ENCODE data around the gene DYNC1I2. TPM values are rescaled to one million over a fixed set of nuclear protein-coding genes. Genes with fewer than 3 reads are reported as not detected.
A peak's percentile ranks its signal among the peaks of the same experiment; 100 is the strongest.

Gene DYNC1I2
- total and polyA plus RNA-seq, 8 donors: 23.7 to 59.1 (median 36.4) TPM

DNA sequence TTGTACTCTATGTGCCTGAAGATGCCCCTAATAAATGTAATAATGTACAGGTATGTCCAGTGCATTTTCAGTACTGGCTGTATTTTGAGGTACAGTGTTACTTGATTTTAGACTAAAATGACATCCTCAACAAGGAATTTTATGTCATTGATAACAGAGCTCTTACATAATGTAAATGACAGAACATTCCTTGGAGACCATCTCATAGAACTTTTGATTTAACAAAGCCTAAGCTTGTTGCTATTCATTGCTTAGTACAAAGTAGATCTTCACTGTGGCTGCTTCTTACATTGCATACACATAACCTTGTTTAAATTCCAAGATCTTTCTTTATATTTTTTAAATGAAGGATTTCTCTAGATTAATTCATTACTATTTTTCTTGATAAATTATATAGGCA is 24.1 kb downstream of the DYNC1I2 start:
- no peaks in the 10 kb centered on the region for H3K4me1 ChIP-seq
- no peak for TF ChIP-seq CTCF (IDR thresholded peaks at IDR 0.05)
- ATAC-seq (no peak), FAIRE-seq (peak; percentile 5), DNase-seq (no peak)
- H3K27ac ChIP-seq: no peak overlapping the region
- H3K4me3 ChIP-seq: no peak overlapping the region
- intact Hi-C loops (cut with DNase I): no loop called here
- H3K9me3 ChIP-seq: no peaks in the 10 kb centered on the region
- H3K36me3 ChIP-seq: peaks cover 0 to under 1% (median 0%) of the 10 kb centered on the region in 3 donors
- no peaks in the 10 kb centered on the region for H3K27me3 ChIP-seq

DNA sequence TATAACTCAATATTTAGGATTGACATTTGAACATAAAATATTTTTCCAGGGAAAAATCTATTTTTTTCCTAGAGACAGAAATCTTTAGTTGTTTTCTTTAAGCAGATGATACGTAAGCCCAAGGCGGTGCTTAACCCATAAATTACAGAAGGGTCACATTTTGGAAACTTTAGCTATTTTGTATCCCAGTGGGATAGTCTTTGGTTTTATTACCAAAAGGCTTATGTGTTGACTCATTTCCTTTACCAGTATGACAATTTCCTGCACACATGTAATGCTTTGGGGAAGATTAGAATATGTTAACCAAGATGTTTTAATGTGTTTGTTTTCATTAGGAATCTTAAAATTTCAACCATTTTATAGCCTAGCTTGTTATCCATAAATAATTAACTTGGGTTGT is 24.8 kb downstream of the DYNC1I2 start:
- intact Hi-C loops (cut with DNase I): no loop called here
- DNase-seq (no peak), FAIRE-seq (no peak), ATAC-seq (no peak)
- no peak overlapping the region for H3K27ac ChIP-seq
- H3K4me1 ChIP-seq: no peaks in the 10 kb centered on the region
- H3K27me3 ChIP-seq: no peaks in the 10 kb centered on the region
- H3K9me3 ChIP-seq: no peaks in the 10 kb centered on the region
- peaks cover 0 to 2% (median 0%) of the 10 kb centered on the region in 3 donors for H3K36me3 ChIP-seq
- WGBS, 2 donors: 90 to 97% methylated on average over 2 of the region's 2 CpGs
- no peak overlapping the region for H3K4me3 ChIP-seq
- TF ChIP-seq CTCF (IDR thresholded peaks at IDR 0.05): no peak

GRCh38 chr2:171718720-171719119 is 31.5 kb downstream of the DYNC1I2 start:
- Histone ChIP-seq H3K27ac (no peak overlapping the region), H3K4me3 (no peak overlapping the region), H3K36me3 (peaks cover 0 to 10% (median 5%) of the 10 kb centered on the region in 3 donors), H3K27me3 (no peaks in the 10 kb centered on the region), H3K9me3 (no peaks in the 10 kb centered on the region), H3K4me1 (peaks cover 0 to 3% (median 2%) of the 10 kb centered on the region in 3 donors)
- no peak for TF ChIP-seq CTCF (IDR thresholded peaks at IDR 0.05)
- ATAC-seq: no peak
- intact Hi-C loops (cut with DNase I): no loop called here
- no peak for DNase-seq
- WGBS, 2 donors: 94 to 99% methylated on average over 4 of the region's 4 CpGs
- no peak for FAIRE-seq

GRCh38 chr2:171719660-171720059 is 32.4 kb downstream of the DYNC1I2 start:
- no peaks in the 10 kb centered on the region for H3K9me3 ChIP-seq
- H3K27me3 ChIP-seq: no peaks in the 10 kb centered on the region
- no peak overlapping the region for H3K4me3 ChIP-seq
- no peak for FAIRE-seq
- intact Hi-C loops (cut with DNase I): no loop called here
- H3K27ac ChIP-seq: no peak overlapping the region
- no peak for DNase-seq
- no peak for TF ChIP-seq CTCF (IDR thresholded peaks at IDR 0.05)
- peaks cover 0 to 4% (median 3%) of the 10 kb centered on the region in 3 donors for H3K4me1 ChIP-seq
- peaks cover 0 to 10% (median 5%) of the 10 kb centered on the region in 3 donors for H3K36me3 ChIP-seq
- 93 to 95% methylated on average over 3 of the region's 3 CpGs for WGBS, 2 donors
- ATAC-seq: no peak

DNA sequence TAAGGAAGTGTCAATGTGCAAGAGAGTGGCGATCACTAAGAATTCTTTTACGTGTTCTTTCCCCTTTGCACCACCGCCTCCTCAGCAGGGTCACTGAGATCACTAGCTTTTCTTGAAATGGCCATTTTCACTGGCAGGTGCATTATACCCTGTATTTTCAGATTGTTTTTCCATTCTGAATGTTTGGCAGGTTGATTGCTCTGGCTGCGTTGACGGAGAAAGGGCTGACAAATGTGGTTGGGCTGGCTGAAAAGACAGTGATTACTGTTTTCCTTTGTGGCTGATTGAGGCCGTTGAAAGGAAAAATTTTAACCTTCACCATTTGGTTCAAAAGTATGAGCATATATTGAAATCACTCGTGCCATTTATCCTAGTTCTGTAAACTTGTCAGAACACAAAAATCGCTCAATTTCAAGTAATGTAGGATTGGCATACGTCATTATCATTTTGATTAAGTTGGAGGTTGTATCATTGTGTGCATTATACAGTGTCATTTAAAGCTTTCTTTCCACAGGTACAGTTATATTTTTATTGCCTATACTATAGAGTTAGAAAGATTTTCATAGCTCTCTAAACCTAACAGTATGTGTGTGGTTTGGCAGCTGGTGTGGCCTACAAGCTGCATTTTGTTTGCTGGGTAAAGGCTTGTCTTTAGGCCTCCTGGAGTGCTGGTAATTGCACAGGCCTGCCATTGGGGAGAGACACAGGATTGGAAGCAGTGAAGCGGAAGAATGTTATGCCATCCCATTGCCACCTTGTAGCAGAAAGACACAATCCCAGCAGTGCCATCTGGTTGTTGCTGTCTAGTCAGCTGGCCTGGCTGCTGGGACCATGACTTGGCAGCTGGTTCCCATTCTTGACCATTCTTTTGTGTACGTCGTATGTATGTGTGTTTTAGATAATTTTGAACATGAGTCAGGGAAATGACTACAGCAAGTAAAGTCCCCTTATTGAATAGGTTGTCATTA is 36.7 kb downstream of the DYNC1I2 start:
- no peak for TF ChIP-seq CTCF (IDR thresholded peaks at IDR 0.05)
- peaks cover 0 to 14% (median 0%) of the 10 kb centered on the region in 3 donors for H3K36me3 ChIP-seq
- peak; percentile 56 to 86 (median 71) for ATAC-seq
- FAIRE-seq: no peak
- H3K27me3 ChIP-seq: no peaks in the 10 kb centered on the region
- H3K4me1 ChIP-seq: peaks cover 0 to 4% (median 3%) of the 10 kb centered on the region in 3 donors
- intact Hi-C loops (cut with DNase I): no loop called here
- no peaks in the 10 kb centered on the region for H3K9me3 ChIP-seq
- H3K4me3 ChIP-seq: no peak overlapping the region
- no peak overlapping the region for H3K27ac ChIP-seq
- DNase-seq: peak in 2 of 6 donors; percentile 4 to 11
- WGBS, 2 donors: 48 to 59% methylated on average over 12 of the region's 12 CpGs

Data from pancreas (tissue), 10 donors.